GM19467 (cell line): Measurements from ENCODE around the gene ZGLP1.
"Not testable (repeated sequence)": the region's sequence is repeated elsewhere in the genome, so short reads cannot be mapped to it uniquely, and the experiment has no call there.

ENCODE experiments used
- ATAC-seq: cut with Tn5 transposase; IDR thresholded peaks from one replicate; pipeline ENCODE4 v1.9.1; 2021; ENCODE audit warnings: mild to moderate bottlenecking, moderate library complexity; ENCODE audit not compliant: unreplicated experiment

The ZGLP1 gene

DNA sequence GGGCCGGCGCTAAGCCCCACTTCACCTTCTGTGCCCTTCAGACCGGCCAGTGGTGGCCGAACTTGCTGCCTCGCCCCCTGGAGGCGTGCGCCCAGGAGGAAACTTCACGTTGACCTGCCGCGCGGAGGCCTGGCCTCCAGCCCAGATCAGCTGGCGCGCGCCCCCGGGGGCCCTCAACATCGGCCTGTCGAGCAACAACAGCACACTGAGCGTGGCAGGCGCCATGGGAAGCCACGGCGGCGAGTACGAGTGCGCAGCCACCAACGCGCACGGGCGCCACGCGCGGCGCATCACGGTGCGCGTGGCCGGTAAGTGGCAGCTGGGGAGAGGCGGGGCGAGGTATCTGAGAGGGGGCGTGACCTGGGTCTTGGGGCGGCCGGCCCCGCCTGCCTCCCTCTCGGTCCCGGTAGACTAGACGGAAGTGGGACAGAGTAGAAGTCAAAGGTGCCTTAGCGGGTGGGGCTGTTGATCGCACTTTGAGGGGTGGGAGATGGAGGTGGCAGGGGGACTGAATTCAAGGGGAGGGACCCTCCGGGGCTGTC, 14.2 kb downstream of the ZGLP1 start:
- ATAC-seq, result no peak

- no peak for ATAC-seq
Measured at GRCh38 chr19:10294368-10294697, 15.3 kb downstream of the ZGLP1 start.

DNA sequence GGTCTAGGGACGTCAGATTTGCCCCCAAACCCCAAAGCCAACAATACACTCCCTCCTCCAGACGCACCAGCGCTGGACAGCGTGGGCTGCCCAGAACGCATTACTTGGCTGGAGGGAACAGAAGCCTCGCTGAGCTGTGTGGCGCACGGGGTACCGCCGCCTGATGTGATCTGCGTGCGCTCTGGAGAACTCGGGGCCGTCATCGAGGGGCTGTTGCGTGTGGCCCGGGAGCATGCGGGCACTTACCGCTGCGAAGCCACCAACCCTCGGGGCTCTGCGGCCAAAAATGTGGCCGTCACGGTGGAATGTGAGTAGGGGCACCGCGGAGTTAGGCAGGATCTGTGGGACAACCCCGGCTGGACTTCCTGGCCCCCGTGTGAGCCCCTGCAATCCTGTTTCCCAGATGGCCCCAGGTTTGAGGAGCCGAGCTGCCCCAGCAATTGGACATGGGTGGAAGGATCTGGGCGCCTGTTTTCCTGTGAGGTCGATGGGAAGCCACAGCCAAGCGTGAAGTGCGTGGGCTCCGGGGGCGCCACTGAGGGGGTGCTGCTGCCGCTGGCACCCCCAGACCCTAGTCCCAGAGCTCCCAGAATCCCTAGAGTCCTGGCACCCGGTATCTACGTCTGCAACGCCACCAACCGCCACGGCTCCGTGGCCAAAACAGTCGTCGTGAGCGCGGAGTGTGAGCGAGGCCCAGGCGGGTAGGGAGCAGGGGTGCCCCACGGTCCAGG, 15.8 kb downstream of the ZGLP1 start:
- ATAC-seq, result no peak

DNA sequence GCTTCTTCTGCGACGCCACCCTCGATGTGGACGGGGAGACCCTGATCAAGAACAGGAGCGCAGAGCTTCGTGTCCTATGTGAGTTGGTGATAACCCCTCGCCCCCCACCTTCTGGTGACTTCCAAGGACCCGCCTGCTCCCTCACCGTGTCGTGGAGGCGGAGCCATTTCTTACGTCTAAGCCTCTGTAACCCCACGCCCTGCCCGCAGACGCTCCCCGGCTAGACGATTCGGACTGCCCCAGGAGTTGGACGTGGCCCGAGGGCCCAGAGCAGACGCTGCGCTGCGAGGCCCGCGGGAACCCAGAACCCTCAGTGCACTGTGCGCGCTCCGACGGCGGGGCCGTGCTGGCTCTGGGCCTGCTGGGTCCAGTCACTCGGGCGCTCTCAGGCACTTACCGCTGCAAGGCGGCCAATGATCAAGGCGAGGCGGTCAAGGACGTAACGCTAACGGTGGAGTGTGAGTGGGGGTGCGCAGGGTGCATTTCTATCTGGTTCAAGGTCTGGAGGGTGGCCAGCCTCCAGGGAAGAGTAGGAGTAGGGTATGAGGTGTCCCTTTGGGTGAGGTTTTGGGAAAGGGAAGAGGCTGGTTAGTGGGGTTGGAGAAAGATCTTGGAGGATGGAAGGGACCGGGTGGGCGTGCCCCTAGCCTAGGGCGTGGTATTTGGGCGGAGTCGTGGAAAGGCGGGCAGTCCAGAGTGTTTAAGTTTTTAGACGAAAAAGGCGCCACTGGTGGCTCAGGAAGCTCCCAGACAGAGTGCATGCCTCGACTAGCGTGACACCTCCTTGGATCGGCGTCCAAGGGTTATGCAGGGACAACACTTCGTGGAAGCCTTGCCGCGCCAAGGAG, 16.6 kb downstream of the ZGLP1 start:
- ATAC-seq, result no peak

- ATAC-seq, result no peak
Measured at GRCh38 chr19:10292206-10292788, 17.3 kb downstream of the ZGLP1 start.

DNA sequence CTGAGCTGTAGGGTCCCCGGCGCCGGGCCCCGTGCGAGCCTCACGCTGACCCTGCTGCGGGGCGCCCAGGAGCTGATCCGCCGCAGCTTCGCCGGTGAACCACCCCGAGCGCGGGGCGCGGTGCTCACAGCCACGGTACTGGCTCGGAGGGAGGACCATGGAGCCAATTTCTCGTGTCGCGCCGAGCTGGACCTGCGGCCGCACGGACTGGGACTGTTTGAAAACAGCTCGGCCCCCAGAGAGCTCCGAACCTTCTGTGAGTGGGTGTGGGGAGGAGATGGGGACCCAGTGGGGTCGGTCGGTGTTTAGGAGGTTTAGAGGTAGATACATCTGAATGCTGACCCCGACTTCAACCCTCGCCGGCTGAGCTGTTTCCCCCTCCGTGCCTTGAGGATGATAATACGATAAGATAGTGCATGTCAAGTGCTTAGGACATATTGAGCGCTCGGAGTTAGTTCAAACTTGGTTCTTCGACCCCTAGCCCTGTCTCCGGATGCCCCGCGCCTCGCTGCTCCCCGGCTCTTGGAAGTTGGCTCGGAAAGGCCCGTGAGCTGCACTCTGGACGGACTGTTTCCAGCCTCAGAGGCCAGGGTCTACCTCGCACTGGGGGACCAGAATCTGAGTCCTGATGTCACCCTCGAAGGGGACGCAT, 17.9 kb downstream of the ZGLP1 start:
- ATAC-seq, result no peak

DNA sequence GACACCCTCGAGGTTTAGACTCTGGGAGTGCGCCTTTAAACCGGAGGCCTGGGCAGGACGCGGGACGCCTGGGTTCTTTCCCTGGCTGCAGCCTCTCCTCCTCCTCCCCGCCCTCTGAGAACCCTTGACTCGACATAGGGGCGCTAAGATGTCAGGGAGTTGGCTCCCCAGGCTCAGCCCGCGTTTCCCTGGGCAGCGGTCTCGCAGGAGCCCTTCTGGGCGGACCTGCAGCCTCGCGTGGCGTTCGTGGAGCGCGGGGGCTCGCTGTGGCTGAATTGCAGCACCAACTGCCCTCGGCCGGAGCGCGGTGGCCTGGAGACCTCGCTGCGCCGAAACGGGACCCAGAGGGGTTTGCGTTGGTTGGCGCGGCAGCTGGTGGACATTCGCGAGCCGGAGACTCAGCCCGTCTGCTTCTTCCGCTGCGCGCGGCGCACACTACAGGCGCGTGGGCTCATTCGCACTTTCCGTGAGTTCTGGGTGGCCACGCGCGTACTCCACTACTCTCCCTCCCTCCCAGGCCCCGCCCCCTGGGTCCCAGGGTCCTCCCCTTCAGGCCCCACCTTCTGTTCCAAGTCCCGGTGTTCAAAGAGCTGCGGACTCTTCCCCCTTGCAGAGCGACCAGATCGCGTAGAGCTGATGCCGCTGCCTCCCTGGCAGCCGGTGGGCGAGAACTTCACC, 18.6 kb downstream of the ZGLP1 start:
- ATAC-seq, result no peak

DNA sequence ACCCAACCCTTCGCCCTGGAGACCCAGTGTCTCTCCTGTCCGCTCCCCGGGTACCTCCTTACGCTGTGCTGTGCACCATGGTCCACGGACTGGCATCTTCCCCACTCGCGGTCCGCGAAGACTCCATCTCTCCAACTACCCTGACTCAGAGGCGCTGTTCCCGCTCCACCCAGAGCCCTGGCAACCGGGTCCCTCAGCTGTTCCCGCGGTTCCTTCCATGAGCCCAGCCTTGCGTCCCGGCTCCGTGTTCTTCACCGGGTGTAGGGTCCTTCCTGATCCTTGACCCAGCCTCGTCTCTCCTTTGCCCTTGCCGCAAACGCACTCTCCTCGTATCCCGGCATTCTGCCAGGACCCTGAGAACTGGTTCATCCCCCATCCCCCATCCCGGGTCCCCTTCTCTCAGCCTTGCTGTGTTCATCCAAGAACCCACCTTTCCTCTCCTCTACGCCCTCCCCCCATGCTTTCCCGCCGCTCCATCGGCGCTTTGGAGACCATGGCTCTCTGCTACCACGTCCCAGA, 19.2 kb downstream of the ZGLP1 start:
- no peak for ATAC-seq

- ATAC-seq, result no peak
Measured at GRCh38 chr19:10289836-10290356, 19.7 kb downstream of the ZGLP1 start, which contains the start of gene ICAM5. ICAM5 (plus strand) TSS chr19:10289952; CDS start chr19:10290044, 92 bp downstream.

GRCh38 chr19:10289167-10289835, 20.3 kb downstream of the ZGLP1 start:
- no peak for ATAC-seq

DNA sequence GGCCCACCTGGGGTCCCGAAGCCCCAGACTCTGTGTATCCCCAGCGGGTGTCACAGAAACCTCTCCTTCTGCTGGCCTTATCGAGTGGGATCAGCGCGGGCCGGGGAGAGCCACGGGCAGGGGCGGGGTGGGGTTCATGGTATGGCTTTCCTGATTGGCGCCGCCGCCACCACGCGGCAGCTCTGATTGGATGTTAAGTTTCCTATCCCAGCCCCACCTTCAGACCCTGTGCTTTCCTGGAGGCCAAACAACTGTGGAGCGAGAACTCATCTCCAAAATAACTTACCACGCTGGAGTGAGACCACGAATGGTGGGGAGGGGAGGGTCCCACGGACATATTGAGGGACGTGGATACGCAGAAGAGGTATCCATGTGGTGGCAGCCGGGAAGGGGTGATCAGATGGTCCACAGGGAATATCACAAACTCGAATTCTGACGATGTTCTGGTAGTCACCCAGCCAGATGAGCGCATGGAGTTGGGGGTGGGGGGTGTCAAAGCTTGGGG, 20.9 kb downstream of the ZGLP1 start:
- no peak for ATAC-seq

- ATAC-seq, result no peak
Measured at GRCh38 chr19:10286803-10287737, 22.5 kb downstream of the ZGLP1 start, which contains the start of gene ICAM4. ICAM4 (plus strand) TSS chr19:10286955; CDS start chr19:10287013, 58 bp downstream.

DNA sequence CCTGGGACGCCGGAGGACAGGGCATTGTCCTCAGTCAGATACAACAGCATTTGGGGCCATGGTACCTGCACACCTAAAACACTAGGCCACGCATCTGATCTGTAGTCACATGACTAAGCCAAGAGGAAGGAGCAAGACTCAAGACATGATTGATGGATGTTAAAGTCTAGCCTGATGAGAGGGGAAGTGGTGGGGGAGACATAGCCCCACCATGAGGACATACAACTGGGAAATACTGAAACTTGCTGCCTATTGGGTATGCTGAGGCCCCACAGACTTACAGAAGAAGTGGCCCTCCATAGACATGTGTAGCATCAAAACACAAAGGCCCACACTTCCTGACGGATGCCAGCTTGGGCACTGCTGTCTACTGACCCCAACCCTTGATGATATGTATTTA, 24.2 kb downstream of the ZGLP1 start:
- ATAC-seq, result no peak

DNA sequence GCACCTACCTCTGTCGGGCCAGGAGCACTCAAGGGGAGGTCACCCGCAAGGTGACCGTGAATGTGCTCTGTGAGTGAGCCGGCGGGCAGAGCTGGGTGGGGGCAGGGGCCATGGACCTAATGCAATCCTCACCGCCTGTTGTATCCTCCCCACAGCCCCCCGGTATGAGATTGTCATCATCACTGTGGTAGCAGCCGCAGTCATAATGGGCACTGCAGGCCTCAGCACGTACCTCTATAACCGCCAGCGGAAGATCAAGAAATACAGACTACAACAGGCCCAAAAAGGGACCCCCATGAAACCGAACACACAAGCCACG, 24.7 kb downstream of the ZGLP1 start:
- ATAC-seq, result no peak

- ATAC-seq, result no peak
Measured at GRCh38 chr19:10284065-10284959, 25.3 kb downstream of the ZGLP1 start.

GRCh38 chr19:10283301-10284064, 26.1 kb downstream of the ZGLP1 start:
- no peak for ATAC-seq

DNA sequence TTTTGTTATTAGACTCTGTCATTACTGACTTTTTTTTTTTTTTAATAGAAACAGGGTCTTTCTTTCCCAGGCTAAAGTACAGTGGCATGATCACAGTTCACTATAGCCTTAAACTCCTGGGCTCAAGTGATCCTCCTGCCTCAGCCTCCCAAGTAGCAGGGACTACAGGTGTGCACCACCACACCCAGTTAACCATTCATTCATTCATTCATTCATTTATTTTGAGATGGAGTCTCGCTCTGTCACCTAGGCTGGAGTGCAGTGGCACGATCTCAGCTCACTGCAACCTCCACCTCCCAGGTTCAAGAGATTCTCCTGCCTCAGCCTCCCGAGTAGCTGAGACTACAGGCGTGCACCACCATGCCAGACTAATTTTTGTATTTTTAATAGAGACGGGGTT, 27.6 kb downstream of the ZGLP1 start:
- not testable (repeated sequence) for ATAC-seq
